Peyer's patch (tissue), 4 donors: ENCODE data around the gene MGAT4C.

Source experiments
- CTCF ChIP-seq, 6 experiments: fragments of 450-650 bp in 4 of 6; fragments of 200-600 bp in 2 of 6; sonication (generic) in 1 of 6; IDR thresholded peaks; one replicate each; pipeline ENCODE4 v1.5.1; 2017 to 2019; ENCODE audit warnings: antibody characterized with exemption in 6 of 6, mild to moderate bottlenecking in 3 of 6, moderate library complexity in 1 of 6
- POLR2A ChIP-seq, 2 donors: fragments of 450-650 bp; IDR thresholded peaks; one replicate each; pipeline ENCODE4 v1.5.1; 2017; ENCODE audit warnings: antibody characterized with exemption in 2 of 2, mild to moderate bottlenecking in 2 of 2, moderate library complexity in 2 of 2

DNA sequence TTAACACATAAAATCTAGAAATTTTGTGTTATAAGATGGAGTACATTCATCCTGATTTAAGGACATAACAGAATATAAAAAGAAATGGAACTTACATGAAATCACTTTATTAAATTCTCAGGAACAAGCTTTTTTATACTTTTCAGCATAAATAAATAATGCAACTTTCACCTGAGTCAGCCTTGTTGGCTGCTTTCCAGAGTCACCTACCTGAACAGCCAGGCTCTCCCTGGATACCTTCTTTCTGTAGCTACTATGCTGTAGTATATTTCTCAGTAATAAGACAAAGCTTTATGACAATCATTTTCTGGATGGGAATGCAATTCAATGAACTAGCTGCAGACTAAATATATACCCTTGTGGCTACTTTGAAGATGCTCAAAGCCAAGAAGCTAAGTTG, 270.2 kb downstream of the MGAT4C start:
- no peak for TF ChIP-seq CTCF (IDR thresholded peaks at IDR 0.05)
- no peak for TF ChIP-seq POLR2A (IDR thresholded peaks at IDR 0.05)
